Osteocyte (in vitro differentiated cells): ENCODE measurements around the gene PIK3C3. TPM values are rescaled to one million over a fixed set of nuclear protein-coding genes. Genes with fewer than 3 reads are reported as not detected.
"Not testable (repeated sequence)": the region's sequence is repeated elsewhere in the genome, so short reads cannot be mapped to it uniquely, and the experiment has no call there.

Experiments used
- DNase-seq: peaks from one replicate; pipeline ENCODE4 v3.0.0; 2021; ENCODE audit warnings: mixed read lengths; ENCODE audit not compliant: unreplicated experiment; ENCODE audit errors: extremely low spot score
- H3K27ac Mint-ChIP-seq: one replicate; pipeline ENCODE4 v1.8.0; 2021; ENCODE audit warnings: mild to moderate bottlenecking, mixed read lengths; ENCODE audit not compliant: unreplicated experiment
- H3K27me3 Mint-ChIP-seq: one replicate; pipeline ENCODE4 v1.8.0; 2021; ENCODE audit warnings: mixed read lengths; ENCODE audit not compliant: unreplicated experiment
- H3K36me3 Mint-ChIP-seq: one replicate; pipeline ENCODE4 v1.8.0; 2021; ENCODE audit warnings: mixed read lengths; ENCODE audit not compliant: unreplicated experiment
- H3K4me1 Mint-ChIP-seq: one replicate; pipeline ENCODE4 v1.8.0; 2021; ENCODE audit warnings: mixed read lengths; ENCODE audit not compliant: unreplicated experiment
- H3K4me3 Mint-ChIP-seq: one replicate; pipeline ENCODE4 v1.8.0; 2021; ENCODE audit warnings: mild to moderate bottlenecking, moderate library complexity, mixed read lengths; ENCODE audit not compliant: unreplicated experiment
- H3K9me3 Mint-ChIP-seq: one replicate; pipeline ENCODE4 v1.8.0; 2021; ENCODE audit warnings: mixed read lengths; ENCODE audit not compliant: unreplicated experiment
- total RNA-seq: library from RNA; stranded (reverse); gene quantifications from 2 replicates; pipeline ENCODE4 v1.2.1, GENCODE V29; 2021
- TF ChIP-seq, protein P1 (sequence below): fragments of 200-600 bp; sonication (generic); IDR thresholded peaks from 2 replicates; pipeline ENCODE4 v1.5.0; 2021; ENCODE audit warnings: antibody characterized with exemption, mild to moderate bottlenecking, moderate library complexity

The PIK3C3 gene
- total RNA-seq, 1 donor from 2014 or later: 75.1 TPM

DNA sequence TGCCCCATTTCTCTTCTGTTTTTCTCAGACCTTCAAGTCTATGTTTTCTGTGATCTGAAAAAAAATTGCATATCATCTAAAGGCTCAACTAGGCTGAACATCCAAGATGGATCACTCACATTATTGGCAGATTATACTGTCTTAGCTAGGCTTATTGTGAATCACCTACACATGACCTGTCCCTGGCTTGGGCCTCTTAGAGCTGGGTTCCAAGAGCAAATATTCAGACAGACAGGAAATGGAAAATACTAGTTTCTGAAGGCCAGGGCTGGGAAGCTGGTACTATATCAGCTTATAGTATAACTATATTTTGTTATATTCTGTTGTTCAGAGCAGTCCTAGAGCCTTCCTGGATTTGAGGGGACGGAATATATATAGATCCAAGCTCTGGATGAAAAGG is 90.3 kb downstream of the PIK3C3 start:
- no peaks in the 10 kb centered on the region for H3K27me3 Mint-ChIP-seq
- peak overlapping the region; percentile 29 for H3K27ac Mint-ChIP-seq
- H3K4me1 Mint-ChIP-seq: peaks cover 27% of the 10 kb centered on the region
- no peaks in the 10 kb centered on the region for H3K9me3 Mint-ChIP-seq
- no peak for DNase-seq
- TF ChIP-seq, protein P1, sequence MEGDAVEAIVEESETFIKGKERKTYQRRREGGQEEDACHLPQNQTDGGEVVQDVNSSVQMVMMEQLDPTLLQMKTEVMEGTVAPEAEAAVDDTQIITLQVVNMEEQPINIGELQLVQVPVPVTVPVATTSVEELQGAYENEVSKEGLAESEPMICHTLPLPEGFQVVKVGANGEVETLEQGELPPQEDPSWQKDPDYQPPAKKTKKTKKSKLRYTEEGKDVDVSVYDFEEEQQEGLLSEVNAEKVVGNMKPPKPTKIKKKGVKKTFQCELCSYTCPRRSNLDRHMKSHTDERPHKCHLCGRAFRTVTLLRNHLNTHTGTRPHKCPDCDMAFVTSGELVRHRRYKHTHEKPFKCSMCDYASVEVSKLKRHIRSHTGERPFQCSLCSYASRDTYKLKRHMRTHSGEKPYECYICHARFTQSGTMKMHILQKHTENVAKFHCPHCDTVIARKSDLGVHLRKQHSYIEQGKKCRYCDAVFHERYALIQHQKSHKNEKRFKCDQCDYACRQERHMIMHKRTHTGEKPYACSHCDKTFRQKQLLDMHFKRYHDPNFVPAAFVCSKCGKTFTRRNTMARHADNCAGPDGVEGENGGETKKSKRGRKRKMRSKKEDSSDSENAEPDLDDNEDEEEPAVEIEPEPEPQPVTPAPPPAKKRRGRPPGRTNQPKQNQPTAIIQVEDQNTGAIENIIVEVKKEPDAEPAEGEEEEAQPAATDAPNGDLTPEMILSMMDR: no peak
- H3K4me3 Mint-ChIP-seq: no peak overlapping the region
- H3K36me3 Mint-ChIP-seq: peaks cover 46% of the 10 kb centered on the region

DNA sequence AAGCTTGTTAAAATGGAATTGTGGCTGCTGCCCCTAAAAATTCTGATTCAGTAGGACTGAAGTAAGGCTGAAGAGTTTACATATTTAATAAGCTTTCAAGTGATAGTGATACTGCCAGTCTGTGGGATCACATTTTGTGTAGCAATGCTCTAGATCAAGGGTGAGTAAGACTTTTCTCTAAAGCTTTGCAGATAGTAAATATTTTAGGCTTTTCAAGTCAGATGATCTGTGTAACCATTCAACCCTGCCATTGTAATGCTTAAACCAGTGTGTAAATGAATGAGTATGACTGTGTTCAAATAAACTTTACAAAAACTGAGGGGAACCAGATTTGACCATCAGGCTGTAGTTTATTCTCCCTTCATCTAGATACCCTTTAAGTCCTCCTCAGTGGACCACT is 92.7 kb downstream of the PIK3C3 start:
- no peak for DNase-seq
- Mint-ChIP-seq H3K27ac (peak overlapping the region; percentile 25), H3K27me3 (no peaks in the 10 kb centered on the region), H3K9me3 (no peaks in the 10 kb centered on the region), H3K4me3 (no peak overlapping the region), H3K4me1 (peaks cover 32% of the 10 kb centered on the region), H3K36me3 (peaks cover 33% of the 10 kb centered on the region)
- TF ChIP-seq, protein P1: no peak

DNA sequence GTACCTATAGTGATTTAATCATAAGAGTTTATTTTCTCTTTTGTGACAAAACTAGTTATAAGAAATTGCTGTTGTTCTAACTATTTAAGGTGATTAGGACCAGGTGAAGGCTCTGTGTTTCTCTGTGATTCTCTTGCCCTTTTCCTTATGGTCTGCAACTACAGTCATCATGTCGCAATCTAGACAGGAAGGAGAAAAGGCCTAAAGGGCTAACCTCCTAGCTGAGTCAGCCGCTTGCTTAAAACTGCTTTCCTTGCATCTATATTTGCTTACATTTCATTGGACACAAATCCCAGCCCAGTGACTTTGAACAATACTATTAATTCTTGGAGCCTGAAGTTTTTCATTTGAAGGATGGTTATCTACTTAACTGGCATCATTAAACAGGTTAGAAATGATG is 93.1 kb downstream of the PIK3C3 start:
- H3K36me3 Mint-ChIP-seq: peaks cover 32% of the 10 kb centered on the region
- no peaks in the 10 kb centered on the region for H3K27me3 Mint-ChIP-seq
- TF ChIP-seq, protein P1: no peak
- H3K27ac Mint-ChIP-seq: peak overlapping the region; percentile 25
- DNase-seq: no peak
- H3K4me3 Mint-ChIP-seq: no peak overlapping the region
- peaks cover 35% of the 10 kb centered on the region for H3K4me1 Mint-ChIP-seq
- no peaks in the 10 kb centered on the region for H3K9me3 Mint-ChIP-seq

DNA sequence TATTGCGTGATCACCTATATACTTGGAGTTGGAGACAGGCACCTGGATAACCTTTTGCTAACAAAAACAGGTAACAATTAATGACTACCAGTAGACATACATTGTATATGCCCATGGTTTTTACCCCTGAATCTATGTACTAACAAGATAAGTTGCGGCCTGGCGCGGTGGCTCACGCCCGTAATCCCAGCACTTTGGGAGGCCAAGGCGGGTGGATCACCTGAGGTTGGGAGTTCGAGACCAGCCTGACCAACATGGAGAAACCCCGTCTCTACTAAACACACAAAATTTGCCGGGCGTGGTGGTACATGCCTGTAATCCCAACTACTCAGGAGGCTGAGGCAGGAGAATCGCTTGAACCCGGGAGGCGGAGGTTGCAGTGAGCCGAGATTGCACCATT is 94.5 kb downstream of the PIK3C3 start:
- not testable (repeated sequence) for DNase-seq, H3K27ac Mint-ChIP-seq, H3K9me3 Mint-ChIP-seq, H3K4me3 Mint-ChIP-seq, H3K27me3 Mint-ChIP-seq
- Mint-ChIP-seq H3K36me3 (peaks cover 25% of the 10 kb centered on the region), H3K4me1 (peaks cover 42% of the 10 kb centered on the region)

DNA sequence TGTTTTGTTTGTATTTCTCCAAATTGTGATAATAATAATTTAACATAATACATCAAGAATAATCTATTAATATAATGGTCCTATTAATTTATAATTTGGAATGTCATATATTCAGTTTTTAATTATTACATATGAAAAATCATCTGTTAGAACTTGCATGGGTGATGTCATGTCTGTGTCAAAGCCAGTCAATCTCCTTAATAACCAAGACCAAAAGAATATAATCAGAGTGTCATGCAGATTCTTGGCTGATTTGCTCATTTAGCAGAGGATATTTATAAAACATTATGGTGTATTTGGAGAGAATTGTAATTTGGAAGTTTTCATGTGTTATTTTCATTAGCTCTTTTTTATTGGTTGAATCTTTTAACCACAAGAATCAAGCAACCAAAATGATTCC is 96.4 kb downstream of the PIK3C3 start:
- Mint-ChIP-seq H3K9me3 (no peaks in the 10 kb centered on the region), H3K4me1 (peaks cover 30% of the 10 kb centered on the region), H3K27ac (no peak overlapping the region), H3K27me3 (no peaks in the 10 kb centered on the region), H3K36me3 (peaks cover 19% of the 10 kb centered on the region), H3K4me3 (no peak overlapping the region)
- no peak for DNase-seq
- TF ChIP-seq, protein P1: no peak

DNA sequence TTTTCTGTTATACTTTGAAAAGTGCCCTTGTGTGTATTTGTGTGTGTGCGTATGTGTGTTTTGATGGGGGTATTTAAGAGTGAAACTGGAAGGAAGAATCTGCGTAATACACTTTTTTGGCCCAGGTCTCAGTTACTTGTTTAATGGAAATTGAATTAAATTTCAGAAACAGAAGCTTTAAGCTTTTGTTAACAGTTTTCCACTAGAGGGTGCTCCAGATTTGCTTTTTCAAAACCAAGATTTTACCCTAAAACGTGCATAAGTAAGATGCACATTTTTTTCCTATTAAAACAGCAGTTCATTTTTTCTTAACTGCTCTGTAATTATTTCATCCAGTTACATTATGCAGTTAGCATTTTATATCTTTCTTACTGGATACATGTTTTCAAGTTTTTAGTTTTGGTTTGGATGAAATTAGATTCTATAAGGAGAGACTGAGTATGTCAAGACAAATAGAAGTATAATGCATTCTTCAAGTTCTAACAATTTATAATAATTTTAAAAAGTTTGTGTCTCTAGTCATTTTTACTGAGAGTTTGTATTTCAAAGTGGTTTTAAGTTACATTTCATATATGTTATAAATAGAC is 97.2 kb downstream of the PIK3C3 start:
- TF ChIP-seq, protein P1: peak; percentile 65
- H3K9me3 Mint-ChIP-seq: no peaks in the 10 kb centered on the region
- no peak overlapping the region for H3K27ac Mint-ChIP-seq
- no peaks in the 10 kb centered on the region for H3K27me3 Mint-ChIP-seq
- no peak overlapping the region for H3K4me3 Mint-ChIP-seq
- peaks cover 19% of the 10 kb centered on the region for H3K36me3 Mint-ChIP-seq
- no peak for DNase-seq
- H3K4me1 Mint-ChIP-seq: peaks cover 26% of the 10 kb centered on the region
